HL-60 (cell line): ENCODE measurements around the gene ST6GALNAC4.

ENCODE experiments used
- POLR2AphosphoS5 ChIP-seq: IDR thresholded peaks from 2 replicates; pipeline ENCODE4 v1.6.1; 2012; ENCODE audit warnings: low read depth
- SPI1 ChIP-seq: IDR thresholded peaks from 2 replicates; pipeline ENCODE4 v1.6.1; 2012; ENCODE audit warnings: low read depth, mild to moderate bottlenecking, borderline replicate concordance

GRCh38 chr9:127942216-127943010, 25.6 kb upstream of the ST6GALNAC4 start:
- TF ChIP-seq POLR2AphosphoS5 (no peak), SPI1 (no peak)
